Right ventricle myocardium superior (tissue), 1 donor: ENCODE results near the gene TBC1D22B. TPM values are rescaled to one million over a fixed set of nuclear protein-coding genes. Genes with fewer than 3 reads are reported as not detected.
A peak's percentile ranks its signal among the peaks of the same experiment; 100 is the strongest.
"Not testable (repeated sequence)": the region's sequence is repeated elsewhere in the genome, so short reads cannot be mapped to it uniquely, and the experiment has no call there.

Experiments used
- ATAC-seq: fragments of 200-7000 bp; cut with Tn5 transposase; one replicate; pipeline ENCODE4 v1.9.1; 2020; ENCODE audit warnings: mild to moderate bottlenecking; ENCODE audit not compliant: poor library complexity
- DNase-seq: peaks from one replicate; pipeline ENCODE4 v3.0.0-alpha.2; 2020
- intact Hi-C: fragments of 100-400 bp; cut with DNase I; formaldehyde crosslinking; loops from one replicate; pipeline ENCODE4 v1.11.2; 2022
- total RNA-seq: library from RNA; stranded (reverse); fragmentation: NEBNext Ultra II Directional; extraction: Animal tissue kit (Norgen Biotek cat#: 25700); gene quantifications from one replicate; pipeline ENCODE4 v1.2.1, GENCODE V29; 2021
- donor health status: DM: no; HTN: yes; CAD: no; lungs with severe emphysema.

Gene TBC1D22B
- total RNA-seq, 1 donor from 2014 or later, result 5.6 TPM

DNA sequence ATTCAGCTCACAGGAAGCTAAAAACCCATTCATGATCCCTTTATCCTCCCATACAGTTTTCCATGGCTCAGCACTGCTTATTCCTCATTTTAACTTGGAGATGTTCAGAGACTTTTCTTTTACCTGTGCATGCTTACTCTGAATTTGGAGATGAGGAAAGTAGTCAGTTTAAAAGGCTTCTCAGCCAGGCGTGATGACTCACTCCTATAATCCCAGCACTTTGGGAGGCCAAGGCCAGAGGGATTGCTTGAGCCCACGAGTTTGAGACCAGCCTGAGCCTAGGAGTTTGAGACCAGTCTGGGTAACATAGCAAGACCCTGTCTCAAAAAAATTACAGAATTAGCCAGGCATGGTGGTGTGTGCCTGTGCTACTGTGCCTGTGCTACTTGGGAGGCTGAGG lies 30.7 kb downstream of the TBC1D22B start:
- intact Hi-C loops, result no loop called here
- DNase-seq (no peak), ATAC-seq (no peak)

DNA sequence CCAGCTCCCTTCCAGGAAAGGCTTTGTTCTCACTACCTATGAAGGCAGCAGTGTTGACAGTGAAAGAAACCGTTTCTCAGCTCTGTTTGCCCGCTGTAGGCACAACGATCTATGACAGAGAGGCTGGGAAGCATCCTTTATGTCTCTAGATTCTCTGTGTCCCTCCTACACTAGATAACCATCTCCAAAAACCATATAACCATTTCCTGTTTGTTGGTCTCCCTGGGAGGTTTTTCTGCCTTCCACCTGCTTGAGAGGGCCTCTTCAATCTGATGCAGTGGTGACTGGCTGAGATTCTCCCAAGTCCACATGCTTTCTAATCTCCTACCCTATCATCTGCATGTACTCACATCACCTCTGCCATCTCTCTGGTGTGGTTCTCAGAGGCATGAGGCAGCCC lies 32.4 kb downstream of the TBC1D22B start:
- no peak for ATAC-seq
- DNase-seq, result no peak
- intact Hi-C loops, result no loop called here

DNA sequence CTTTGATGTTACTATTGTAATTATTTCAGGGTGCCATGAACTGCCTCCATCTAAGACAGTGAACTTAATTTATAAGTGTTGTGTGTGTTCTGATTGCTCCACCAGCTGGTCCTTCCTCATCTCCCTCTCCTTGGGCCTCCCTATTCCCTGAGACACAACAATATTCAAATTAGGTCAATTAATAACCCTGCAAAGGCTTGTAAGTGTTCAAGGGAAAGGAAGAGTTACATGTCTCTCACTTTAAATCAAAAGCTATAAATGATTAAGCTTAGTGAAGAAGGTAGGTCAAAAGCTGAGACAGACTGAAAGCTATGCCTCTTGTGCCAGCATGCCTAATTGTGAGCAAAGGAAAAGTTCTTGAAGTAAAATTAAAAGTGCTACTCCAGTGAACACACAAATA lies 35.9 kb downstream of the TBC1D22B start:
- no peak for ATAC-seq
- no peak for DNase-seq
- intact Hi-C loops, result no loop called here

DNA sequence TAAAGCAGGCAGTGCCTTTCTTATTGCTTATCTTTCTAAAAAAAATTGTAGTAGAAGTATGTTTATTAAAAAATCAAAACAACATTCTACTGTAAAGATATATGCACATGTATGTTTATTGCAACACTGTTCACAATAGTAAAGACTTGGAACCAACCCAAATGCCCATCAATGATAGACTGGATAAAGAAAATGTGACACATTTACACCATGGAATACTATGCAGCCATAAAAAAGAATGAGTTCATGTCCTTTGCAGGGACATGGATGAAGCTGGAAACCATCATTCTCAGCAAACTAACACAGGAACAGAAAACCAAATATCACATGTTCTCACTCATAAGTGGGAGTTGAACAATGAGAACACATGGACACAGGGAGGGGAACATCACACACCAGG lies 40.1 kb downstream of the TBC1D22B start:
- DNase-seq, intact Hi-C loops, ATAC-seq: not testable (repeated sequence)

DNA sequence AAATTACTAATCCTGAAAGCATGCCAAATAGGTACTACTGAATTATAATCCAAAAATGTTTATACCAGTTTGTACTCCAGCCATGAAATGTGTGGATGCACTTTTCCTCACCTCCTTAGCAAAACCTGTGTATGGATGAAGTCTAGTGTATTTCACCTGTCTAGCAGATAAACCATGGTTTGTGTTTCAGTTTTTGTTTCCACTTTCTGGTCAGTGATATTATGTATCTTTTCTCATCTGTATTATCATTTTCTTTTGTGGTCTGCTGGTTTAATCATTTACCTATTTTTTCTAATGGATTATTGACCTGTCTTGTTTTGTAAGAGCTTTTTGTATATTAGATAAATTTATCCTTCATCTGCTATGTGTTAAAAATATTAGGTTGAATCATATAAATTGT lies 41.4 kb downstream of the TBC1D22B start:
- ATAC-seq (no peak), DNase-seq (no peak)
- intact Hi-C loops, result no loop called here

DNA sequence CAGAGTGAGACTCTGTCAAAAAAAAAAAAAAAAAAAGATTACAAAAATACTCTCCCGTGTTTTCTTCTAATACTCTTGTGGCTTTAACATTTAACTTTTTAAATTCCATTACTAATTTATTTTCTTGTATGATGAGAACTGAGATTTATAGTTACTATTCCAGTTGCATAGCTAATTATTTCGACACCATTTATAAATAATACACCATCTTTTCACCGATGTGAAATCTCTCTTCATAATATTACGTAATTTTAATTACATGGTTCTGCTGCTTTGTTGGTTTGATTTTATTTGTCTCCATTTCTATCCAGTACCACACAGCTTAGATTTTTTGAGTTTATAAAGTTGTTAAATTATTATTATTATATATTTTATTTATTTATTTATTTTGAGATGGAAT lies 42.4 kb downstream of the TBC1D22B start:
- intact Hi-C loops, result no loop called here
- DNase-seq (no peak), ATAC-seq (no peak)

DNA sequence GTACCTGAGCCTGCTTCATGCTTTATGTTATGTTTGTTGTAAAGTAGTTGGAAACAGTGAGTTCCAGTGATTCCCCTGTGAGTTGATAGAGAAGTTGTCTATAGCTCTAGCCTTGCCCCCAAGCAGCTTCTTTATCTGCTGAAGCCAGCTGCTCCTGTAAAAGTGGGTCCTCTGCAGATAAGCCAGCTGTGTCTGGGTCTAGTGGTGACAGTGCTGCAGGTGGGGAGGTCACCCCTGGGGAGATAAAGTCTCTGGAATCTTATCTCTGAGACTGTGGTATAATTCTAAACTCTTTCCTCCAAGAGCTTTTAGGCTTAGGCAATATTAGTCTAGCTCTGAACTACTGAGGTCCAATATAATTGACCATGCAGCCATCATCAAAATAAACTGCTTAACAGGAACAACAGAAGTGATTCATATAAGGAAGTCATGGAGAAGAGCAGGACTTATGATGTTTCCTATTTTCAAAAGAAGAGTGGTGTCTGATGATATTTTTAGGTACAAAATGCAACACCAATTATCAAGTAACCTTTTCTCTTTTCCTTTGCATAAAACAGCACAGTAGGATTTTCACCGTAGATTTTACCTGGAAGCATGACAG lies 44.6 kb downstream of the TBC1D22B start:
- ATAC-seq, result no peak
- DNase-seq, result no peak
- intact Hi-C loops, result no loop called here

DNA sequence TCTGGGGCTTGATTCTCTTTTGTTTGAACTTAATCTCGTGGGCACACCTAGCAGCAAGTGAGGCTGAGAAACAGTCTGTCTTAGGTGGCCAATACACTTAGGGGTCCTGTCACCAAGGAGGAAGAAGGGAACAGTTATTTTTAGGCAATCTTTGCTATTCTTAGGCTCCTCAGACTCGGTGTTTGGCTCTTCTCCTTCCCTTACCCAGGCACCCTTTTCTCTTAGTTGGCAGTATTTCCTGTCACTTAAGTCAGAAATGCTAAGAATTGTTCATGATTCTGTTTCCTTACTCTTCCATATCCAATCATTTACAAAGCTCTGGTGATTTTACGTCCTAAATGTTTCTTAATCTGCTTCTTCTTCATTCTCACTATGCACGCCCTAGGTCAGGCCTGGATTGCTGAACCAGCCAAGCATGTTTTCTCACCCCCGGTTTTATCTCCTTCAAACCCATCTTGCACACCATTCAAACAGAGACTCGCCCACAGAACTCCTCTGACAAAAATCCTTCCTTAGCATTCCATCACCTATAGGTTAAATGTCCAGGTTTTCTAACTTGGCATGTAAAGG lies 45.6 kb downstream of the TBC1D22B start:
- ATAC-seq, result no peak
- DNase-seq, result no peak
- intact Hi-C loops, result no loop called here

DNA sequence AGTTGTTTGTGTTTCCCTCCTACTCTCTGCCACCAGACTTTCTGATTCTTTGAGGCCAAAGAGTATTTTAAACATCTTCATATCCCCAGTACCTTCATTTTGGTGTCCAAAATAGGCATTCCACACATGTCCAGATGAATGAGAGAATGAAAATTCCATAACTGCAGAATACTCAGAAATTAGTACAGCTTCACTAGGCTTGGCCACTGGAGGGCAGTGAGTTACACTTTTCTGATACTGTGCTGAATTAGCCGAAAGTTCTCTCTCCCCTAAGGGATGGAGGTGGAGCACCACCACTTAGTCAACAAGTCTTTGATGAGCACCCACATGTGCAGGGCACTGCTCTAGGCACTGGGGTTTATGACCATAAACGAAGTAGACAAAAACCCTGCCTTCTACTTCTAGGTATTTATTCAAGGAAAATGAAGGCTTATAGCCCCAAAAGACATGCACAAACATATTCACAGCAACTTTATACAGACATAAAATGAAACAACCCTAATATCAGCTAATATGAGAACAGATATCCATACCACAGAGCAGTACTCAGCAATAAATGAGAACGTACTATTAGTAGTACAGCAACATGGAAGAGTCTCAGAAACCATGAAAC lies 46.4 kb downstream of the TBC1D22B start:
- intact Hi-C loops, result no loop called here
- DNase-seq (no peak), ATAC-seq (no peak)

DNA sequence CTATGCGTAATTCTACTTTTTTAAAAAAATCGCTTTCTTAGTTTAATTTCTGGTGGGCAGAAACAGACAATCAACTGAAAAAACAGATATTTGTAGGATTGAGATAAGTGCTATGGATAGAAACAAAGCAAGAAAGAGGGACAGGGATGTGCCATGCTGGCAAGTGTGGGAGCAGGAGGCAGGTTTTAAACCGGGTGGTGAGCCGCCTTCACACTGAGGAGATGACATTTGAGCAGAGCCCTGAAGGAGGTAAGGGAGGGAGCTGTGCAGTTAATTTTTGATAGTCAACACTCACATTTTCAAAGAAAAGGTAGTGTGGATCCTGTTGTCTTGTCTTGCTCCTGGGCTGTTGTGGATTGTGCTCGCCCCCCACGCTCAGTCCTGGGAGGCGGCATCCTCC lies 47.2 kb downstream of the TBC1D22B start:
- no peak for ATAC-seq

DNA sequence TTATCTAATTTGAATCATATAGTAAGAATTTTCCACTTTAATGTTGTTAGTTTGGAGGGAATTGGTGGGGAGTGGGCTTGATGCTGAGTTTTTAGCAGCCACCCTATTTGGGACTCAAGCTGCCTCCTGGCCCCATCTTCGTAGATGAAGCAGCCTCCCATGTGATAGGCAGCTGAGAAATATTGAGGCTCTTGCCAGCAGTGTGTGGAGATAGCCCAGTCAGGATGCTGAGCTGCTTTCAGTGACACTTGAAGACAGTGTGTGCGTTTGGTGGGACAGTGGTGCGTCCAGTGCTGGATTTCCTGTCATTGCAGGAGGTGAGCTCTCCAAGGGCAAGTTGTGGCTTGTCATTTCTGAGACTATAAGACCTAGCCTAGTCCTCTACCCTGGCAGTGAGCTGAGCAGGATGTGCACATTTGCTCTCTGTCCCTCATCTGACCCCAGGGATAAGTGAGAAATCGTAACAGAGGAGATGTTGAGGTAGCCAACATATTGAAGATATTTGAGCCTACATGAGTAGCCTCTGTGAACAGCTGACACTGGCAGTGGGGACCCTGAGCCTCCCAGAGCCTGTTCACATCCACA lies 48.4 kb downstream of the TBC1D22B start:
- ATAC-seq (no peak), DNase-seq (no peak)
- intact Hi-C loops, result no loop called here

More for the DNA sequence above, 47.2 kb downstream of the TBC1D22B start:
- intact Hi-C loops, result no loop called here
- DNase-seq, result no peak

DNA sequence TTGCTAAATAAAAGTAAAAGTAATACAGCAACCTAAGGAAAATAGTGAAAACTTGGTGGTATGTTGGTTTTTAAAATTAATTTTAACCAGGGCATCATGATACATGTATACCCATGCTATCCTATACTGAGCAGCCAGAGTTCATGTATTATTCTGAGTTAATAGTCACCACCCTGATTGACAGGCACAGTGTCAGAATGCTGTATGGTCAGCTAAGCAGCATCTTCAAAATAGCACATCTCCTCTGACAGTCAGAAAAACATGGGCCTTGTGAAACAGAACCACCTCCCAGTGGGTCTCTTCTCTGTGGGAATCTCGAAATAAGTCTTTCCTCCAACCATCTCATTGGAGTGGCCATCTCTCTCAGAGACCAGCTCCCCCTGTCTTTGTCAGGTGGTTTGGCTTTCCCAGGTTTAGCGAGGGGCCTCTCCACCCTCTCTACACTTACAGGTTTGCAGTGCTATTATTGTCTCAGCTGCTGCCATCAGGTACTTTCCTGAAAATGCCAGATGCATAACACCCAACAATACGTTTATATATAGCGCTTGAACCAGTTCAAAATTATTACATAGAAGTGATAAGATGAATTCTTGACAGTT lies 49.2 kb downstream of the TBC1D22B start:
- ATAC-seq (peak; percentile 12), DNase-seq (no peak)
- intact Hi-C loops, result no loop called here

DNA sequence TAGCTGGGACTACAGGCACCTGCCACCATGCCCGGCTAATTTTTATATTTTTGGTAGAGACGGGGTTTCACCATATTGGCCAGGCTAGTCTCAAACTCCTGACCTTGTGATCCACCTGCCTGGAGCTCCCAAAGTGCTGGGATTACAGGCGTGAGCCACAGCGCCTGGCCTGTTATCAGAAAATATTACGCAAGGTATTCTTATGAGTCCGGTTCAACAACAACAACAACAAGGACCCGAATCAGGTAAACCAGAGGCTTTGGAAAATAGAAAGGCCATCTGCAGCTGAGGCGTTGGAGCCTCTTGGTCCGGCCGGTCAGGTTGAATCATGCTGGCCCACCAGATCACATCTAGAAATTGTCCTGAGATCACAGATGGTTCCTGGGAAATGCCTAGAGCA lies 49.9 kb downstream of the TBC1D22B start:
- intact Hi-C loops, result not testable (repeated sequence)

DNA sequence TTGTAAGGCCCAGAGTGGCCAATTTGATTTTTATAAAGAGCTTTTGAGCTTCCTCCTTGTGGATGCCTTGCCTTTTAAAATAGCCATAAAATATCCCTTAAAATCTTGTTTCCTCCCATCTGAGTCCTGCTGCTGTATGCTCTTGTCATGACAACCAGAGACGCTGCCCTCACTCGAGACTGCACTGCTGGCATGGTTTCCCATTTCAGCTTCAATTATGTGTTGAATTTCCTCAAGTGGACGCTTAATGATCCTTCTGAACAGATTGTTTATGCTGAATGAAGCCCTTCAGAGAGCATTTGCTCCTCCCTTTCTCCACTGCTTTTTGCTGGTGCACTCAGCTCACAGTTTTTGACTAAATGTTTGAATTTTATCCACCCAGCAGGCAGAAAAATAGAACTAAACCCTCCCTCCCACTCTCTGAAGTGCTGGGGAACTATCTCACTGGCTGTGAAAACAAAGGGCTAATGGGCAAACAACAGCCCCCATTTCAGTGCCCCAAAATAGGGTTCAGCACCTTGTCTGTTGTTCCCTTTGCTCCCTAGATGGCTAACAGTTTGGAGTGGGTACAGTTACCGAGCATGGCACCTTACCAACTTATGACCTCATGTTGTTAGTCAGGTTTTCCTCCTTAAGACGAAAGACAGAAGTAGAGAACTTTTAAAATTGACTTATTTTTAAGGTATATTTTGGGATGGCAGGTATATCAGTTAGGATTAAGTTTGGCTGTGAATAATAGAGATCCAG lies 50.7 kb downstream of the TBC1D22B start:
- ATAC-seq, result peak; percentile 48
- intact Hi-C loops, result no loop called here
- DNase-seq, result no peak

More for the DNA sequence above, 49.9 kb downstream of the TBC1D22B start:
- not testable (repeated sequence) for DNase-seq, ATAC-seq

DNA sequence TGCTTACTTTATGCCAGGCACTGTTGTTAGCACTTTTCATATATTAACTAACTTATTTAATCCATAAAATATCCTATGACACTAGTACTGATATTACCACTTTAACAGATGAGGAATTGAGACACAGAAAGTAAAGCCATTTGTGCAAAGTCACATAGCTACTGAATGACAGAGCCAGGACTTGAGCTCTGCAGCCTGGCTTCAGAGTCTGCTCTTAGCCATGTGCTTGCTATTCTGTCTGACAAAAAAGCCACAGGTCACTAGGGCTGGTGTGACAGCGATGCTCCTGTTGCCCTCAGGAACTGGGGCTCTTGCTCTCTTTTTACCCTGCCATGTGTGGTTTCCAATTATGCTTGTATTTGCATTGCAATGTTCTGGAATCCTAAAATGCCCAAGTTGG lies 51.5 kb downstream of the TBC1D22B start:
- ATAC-seq, result no peak
- intact Hi-C loops, result no loop called here
- DNase-seq, result no peak

DNA sequence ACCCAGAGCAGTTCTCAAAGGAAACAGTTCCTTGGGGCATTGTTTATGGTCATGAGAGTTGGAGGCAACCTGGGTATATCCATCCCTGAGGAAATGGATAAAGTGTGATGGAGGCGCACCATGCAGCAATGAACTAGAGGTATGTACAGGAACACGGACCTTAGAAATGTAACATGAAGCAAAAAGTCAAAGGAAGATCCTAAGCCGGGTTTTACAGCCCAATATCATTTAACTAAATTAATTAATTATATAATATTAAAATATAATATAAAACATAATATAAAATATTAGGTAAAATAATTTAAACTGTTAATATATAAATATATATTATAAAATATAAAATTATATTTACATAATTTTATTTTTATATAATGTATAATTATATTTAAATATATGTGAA lies 52.1 kb downstream of the TBC1D22B start:
- intact Hi-C loops, result no loop called here
- no peak for ATAC-seq
- DNase-seq, result no peak

DNA sequence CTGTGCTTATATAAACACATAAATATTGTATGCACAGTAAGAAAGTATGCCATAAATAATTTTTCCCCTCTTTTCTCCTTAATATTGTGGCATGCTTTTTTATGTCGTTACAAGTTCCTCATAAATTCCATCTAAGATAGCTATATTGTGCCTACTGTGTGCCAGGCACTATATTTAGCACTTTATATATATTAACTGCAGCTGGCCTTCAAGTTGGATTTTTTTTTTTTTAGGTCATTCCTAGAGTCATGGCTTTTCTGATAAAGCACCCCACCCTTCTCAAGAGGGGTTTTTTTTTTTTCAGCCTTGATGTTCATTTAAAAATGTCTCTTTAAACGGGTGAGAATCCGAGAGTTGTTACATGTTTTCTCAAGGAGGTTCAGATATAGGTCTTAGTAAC lies 53.4 kb downstream of the TBC1D22B start:
- ATAC-seq (no peak), DNase-seq (no peak)
- intact Hi-C loops, result no loop called here

DNA sequence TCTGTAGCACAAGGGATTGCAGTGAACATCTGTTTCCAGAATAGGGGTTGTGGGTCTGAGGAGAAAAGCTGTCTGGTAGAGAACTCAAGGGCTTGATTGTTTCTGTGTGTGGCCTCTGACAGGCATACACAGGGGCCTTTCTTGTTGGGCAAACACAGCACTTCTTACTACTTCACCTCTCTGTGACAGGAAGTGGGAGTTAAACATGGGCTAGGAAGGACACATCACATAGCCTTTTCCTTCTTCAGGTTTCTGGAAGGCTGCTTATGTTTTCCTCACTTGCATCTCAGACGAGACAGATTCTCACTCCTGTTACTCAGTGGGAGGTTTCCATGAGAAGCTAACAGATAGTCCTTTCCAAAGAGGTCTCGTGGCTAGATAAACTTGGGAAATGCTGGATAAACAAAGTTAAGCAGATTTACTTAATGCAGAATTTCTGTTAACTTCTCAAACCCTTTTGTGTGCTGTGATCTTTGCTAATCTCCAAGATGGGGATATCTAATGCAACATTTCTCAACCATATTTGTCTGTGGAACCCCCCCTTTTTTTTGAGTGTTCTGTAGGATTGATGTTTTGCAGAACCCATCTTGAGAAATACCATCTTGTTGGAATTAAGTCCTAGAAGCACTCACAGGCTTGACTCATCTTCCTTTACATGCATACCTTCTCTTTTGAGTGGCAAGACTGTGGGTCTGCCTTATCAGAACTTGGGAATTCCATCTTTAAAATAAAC lies 54.3 kb downstream of the TBC1D22B start:
- DNase-seq, result no peak
- no peak for ATAC-seq
- intact Hi-C loops, result no loop called here
